ENCODE measurements around the gene ZNF808.

ZNF808 gene

DNA sequence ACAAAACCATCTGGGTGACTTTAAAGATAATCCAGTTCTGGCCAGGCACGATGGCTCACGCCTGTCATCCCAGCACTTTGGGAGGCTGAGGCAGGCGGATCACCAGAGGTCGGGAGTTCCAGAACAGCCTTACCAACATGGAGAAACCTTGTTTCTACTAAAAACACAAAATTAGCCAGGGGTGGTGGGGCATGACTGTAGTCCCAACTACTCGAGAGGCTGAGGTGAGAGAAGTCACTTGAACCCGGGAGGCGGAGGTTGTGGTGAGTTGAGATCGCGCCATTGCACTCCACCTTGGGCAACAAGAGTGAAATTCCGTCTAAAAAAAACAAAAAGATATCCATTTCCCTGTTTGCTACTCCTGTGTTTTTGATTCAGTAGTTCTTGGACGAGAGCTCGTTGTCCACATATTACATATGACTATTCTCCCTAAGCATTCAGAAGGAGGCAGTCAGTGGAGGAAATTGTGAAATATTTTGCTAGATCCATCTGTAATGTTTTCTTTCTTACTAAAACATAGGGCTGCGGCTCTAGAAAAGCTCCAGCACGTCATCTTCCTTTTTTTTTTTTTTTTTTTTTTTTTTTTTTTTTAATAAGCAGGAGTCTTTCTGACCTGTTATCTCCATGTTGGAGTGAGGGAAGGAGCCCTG, 76.2 kb downstream of the ZNF808 start:
- peaks cover 65% of the 10 kb centered on the region for H3K79me2 ChIP-seq (ENCODE audit: insufficient read depth, low read length)
- no peaks in the 10 kb centered on the region for H3K9me2 ChIP-seq (replicated peaks; ENCODE audit: insufficient read depth, low read length)
- H3K9ac ChIP-seq (ENCODE audit: low read length) = no peak overlapping the region
- no peak overlapping the region for H2AFZ ChIP-seq (ENCODE audit: low read depth, low read length, severe bottlenecking)
- H3K4me2 ChIP-seq (ENCODE audit: low read depth, low read length, poor library complexity, severe bottlenecking) = no peak overlapping the region
- no peaks in the 10 kb centered on the region for H4K20me1 ChIP-seq (ENCODE audit: low read depth, low read length)
- H3K36me3 ChIP-seq (ENCODE audit: low read length) = no peaks in the 10 kb centered on the region
- H3K27me3 ChIP-seq (ENCODE audit: low read length) = no peaks in the 10 kb centered on the region
- H3K27ac ChIP-seq (ENCODE audit: low read depth, low read length) = no peak overlapping the region
- H3F3A ChIP-seq (ENCODE audit: insufficient read depth) = peaks cover 16% of the 10 kb centered on the region; the same call in 1 of the 2 replicates
- H3K9me3 ChIP-seq (ENCODE audit: insufficient read depth, low read length) = no peaks in the 10 kb centered on the region
- no peak for TF ChIP-seq EZH2phosphoT487 (conservative IDR thresholded peaks at IDR 0.05; ENCODE audit: low read length)
- TF ChIP-seq, protein P1, sequence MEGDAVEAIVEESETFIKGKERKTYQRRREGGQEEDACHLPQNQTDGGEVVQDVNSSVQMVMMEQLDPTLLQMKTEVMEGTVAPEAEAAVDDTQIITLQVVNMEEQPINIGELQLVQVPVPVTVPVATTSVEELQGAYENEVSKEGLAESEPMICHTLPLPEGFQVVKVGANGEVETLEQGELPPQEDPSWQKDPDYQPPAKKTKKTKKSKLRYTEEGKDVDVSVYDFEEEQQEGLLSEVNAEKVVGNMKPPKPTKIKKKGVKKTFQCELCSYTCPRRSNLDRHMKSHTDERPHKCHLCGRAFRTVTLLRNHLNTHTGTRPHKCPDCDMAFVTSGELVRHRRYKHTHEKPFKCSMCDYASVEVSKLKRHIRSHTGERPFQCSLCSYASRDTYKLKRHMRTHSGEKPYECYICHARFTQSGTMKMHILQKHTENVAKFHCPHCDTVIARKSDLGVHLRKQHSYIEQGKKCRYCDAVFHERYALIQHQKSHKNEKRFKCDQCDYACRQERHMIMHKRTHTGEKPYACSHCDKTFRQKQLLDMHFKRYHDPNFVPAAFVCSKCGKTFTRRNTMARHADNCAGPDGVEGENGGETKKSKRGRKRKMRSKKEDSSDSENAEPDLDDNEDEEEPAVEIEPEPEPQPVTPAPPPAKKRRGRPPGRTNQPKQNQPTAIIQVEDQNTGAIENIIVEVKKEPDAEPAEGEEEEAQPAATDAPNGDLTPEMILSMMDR (IDR thresholded peaks at IDR 0.05; ENCODE audit: insufficient read depth, low read length, poor library complexity, severe bottlenecking) = no peak
- no peak overlapping the region for H3K4me3 ChIP-seq (ENCODE audit: insufficient read depth, low read length, poor library complexity, severe bottlenecking)

All from SU-DHL-6 (cell line).